HEK293T (cell line): ENCODE data around the gene ARHGAP42.
"Not testable (repeated sequence)": the region's sequence is repeated elsewhere in the genome, so short reads cannot be mapped to it uniquely, and the experiment has no call there.

Experiments used
- CTCF ChIA-PET: fragments of 350-600 bp; formaldehyde crosslinking; extraction: SDS; loops from one replicate; lab custom pipeline; 2021; ENCODE audit warnings: antibody characterized with exemption, inconsistent platforms; lab: Yijun Ruan, JAX
- POLR2A ChIA-PET: fragments of 350-600 bp; formaldehyde crosslinking; extraction: SDS; loops from one replicate; lab custom pipeline; 2020; ENCODE audit warnings: antibody characterized with exemption, inconsistent platforms; lab: Yijun Ruan, JAX
- DNase-seq: peaks from one replicate; pipeline ENCODE4 v3.0.0; 2012; ENCODE audit warnings: mixed read lengths; ENCODE audit errors: extremely low spot score
- ARNT ChIP-seq: fragments of 450-650 bp; IDR thresholded peaks from 2 replicates; pipeline ENCODE4 v1.6.1; 2017; ENCODE audit warnings: mild to moderate bottlenecking
- BHLHE40 ChIP-seq: fragments of 450-650 bp; IDR thresholded peaks from 2 replicates; pipeline ENCODE4 v1.6.1; 2016; ENCODE audit warnings: mild to moderate bottlenecking, moderate library complexity, borderline replicate concordance
- CTBP1 ChIP-seq: fragments of 450-650 bp; IDR thresholded peaks from 2 replicates; pipeline ENCODE4 v1.6.1; 2016; ENCODE audit warnings: borderline replicate concordance
- ELF4 ChIP-seq: fragments of 450-650 bp; IDR thresholded peaks from 2 replicates; pipeline ENCODE4 v1.6.1; 2017; ENCODE audit warnings: antibody characterized with exemption
- FOXA1 ChIP-seq: fragments of 450-650 bp; IDR thresholded peaks from 2 replicates; pipeline ENCODE4 v1.6.1; 2016; ENCODE audit warnings: mild to moderate bottlenecking
- FOXK2 ChIP-seq: fragments of 450-650 bp; IDR thresholded peaks from 2 replicates; pipeline ENCODE4 v1.6.1; 2016; ENCODE audit warnings: mild to moderate bottlenecking
- FOXM1 ChIP-seq: fragments of 450-650 bp; IDR thresholded peaks from 2 replicates; pipeline ENCODE4 v1.6.1; 2017; ENCODE audit warnings: mild to moderate bottlenecking, borderline replicate concordance
- HDGF ChIP-seq: fragments of 450-650 bp; IDR thresholded peaks from 2 replicates; pipeline ENCODE4 v1.6.1; 2017; ENCODE audit warnings: antibody characterized with exemption, borderline replicate concordance
- L3MBTL2 ChIP-seq: fragments of 450-650 bp; conservative IDR thresholded peaks from 2 replicates; pipeline ENCODE4 v1.6.1; 2016; ENCODE audit warnings: mild to moderate bottlenecking
- LEF1 ChIP-seq: fragments of 450-650 bp; IDR thresholded peaks from 2 replicates; pipeline ENCODE4 v1.6.1; 2017; ENCODE audit warnings: mild to moderate bottlenecking, borderline replicate concordance
- NFRKB ChIP-seq: fragments of 450-650 bp; IDR thresholded peaks from 2 replicates; pipeline ENCODE4 v1.6.1; 2016; ENCODE audit warnings: mild to moderate bottlenecking, moderate library complexity
- PKNOX1 ChIP-seq: fragments of 450-650 bp; IDR thresholded peaks from 2 replicates; pipeline ENCODE4 v1.6.1; 2016
- SP1 ChIP-seq: fragments of 450-650 bp; IDR thresholded peaks from 2 replicates; pipeline ENCODE4 v1.6.1; 2017
- SUZ12 ChIP-seq: fragments of 450-650 bp; IDR thresholded peaks from 2 replicates; pipeline ENCODE4 v1.6.1; 2016; ENCODE audit warnings: mild to moderate bottlenecking
- TARDBP ChIP-seq: fragments of 450-650 bp; IDR thresholded peaks from 2 replicates; pipeline ENCODE4 v1.6.1; 2016
- ZNF384 ChIP-seq: fragments of 450-650 bp; IDR thresholded peaks from 2 replicates; pipeline ENCODE4 v1.6.1; 2016

The ARHGAP42 gene

GRCh38 chr11:100640646-100641045 lies 46.4 kb upstream of the ARHGAP42 start:
- ChIA-PET POLR2A (no interaction called here), CTCF (no interaction called here)
- DNase-seq = no peak
- TF ChIP-seq PKNOX1 = no peak
- TF ChIP-seq TARDBP = no peak
- TF ChIP-seq FOXA1 = no peak
- no peak for TF ChIP-seq HDGF
- no peak for TF ChIP-seq L3MBTL2
- TF ChIP-seq SP1 = no peak
- no peak for TF ChIP-seq ZNF384
- no peak for TF ChIP-seq ELF4
- no peak for TF ChIP-seq FOXK2
- no peak for TF ChIP-seq BHLHE40
- TF ChIP-seq SUZ12 = no peak
- no peak for TF ChIP-seq LEF1

GRCh38 chr11:100641456-100641855 lies 45.6 kb upstream of the ARHGAP42 start:
- no peak for DNase-seq
- ChIA-PET CTCF (interaction anchor here (0.7 kb wide), 1 partner anchor 1503 kb away, joined by 3 read pairs; no protein-coding TSS in a partner anchor), POLR2A (no interaction called here)
- no peak for TF ChIP-seq NFRKB
- TF ChIP-seq PKNOX1 = no peak
- TF ChIP-seq CTBP1 = no peak
- TF ChIP-seq ZNF384 = no peak
- no peak for TF ChIP-seq FOXK2
- TF ChIP-seq SP1 = no peak
- TF ChIP-seq HDGF = no peak
- no peak for TF ChIP-seq ARNT
- no peak for TF ChIP-seq L3MBTL2

GRCh38 chr11:100646545-100646944 lies 40.5 kb upstream of the ARHGAP42 start:
- CTCF ChIA-PET = no interaction called here
- POLR2A ChIA-PET = no interaction called here

GRCh38 chr11:100647861-100648260 lies 39.2 kb upstream of the ARHGAP42 start:
- no peak for TF ChIP-seq SP1
- TF ChIP-seq BHLHE40 = no peak
- DNase-seq = no peak
- ChIA-PET POLR2A (no interaction called here), CTCF (no interaction called here)

More at GRCh38 chr11:100646545-100646944, 40.5 kb upstream of the ARHGAP42 start:
- no peak for DNase-seq
- no peak for TF ChIP-seq HDGF

GRCh38 chr11:100663583-100663982 lies 23.5 kb upstream of the ARHGAP42 start:
- CTCF ChIA-PET = no interaction called here

GRCh38 chr11:100663996-100664395 lies 23.1 kb upstream of the ARHGAP42 start:
- no peak for DNase-seq
- ChIA-PET CTCF (no interaction called here), POLR2A (no interaction called here)
- TF ChIP-seq PKNOX1 (no peak), ARNT (no peak), SUZ12 (no peak), CTBP1 (no peak), TARDBP (no peak), FOXA1 (no peak), LEF1 (no peak), FOXK2 (no peak), BHLHE40 (no peak), NFRKB (no peak), L3MBTL2 (no peak), ELF4 (no peak), FOXM1 (no peak), HDGF (no peak), ZNF384 (no peak), SP1 (no peak)

More at GRCh38 chr11:100663583-100663982, 23.5 kb upstream of the ARHGAP42 start:
- no peak for TF ChIP-seq SP1
- TF ChIP-seq FOXA1 = no peak
- no peak for TF ChIP-seq CTBP1
- TF ChIP-seq TARDBP = no peak
- TF ChIP-seq L3MBTL2 = no peak
- TF ChIP-seq SUZ12 = no peak
- no peak for DNase-seq
- POLR2A ChIA-PET = no interaction called here

GRCh38 chr11:100666816-100667215 lies 20.3 kb upstream of the ARHGAP42 start:
- POLR2A ChIA-PET, DNase-seq, CTCF ChIA-PET: not testable (repeated sequence)

- DNase-seq = no peak
- ChIA-PET CTCF (no interaction called here), POLR2A (no interaction called here)
- TF ChIP-seq FOXK2 = no peak
- no peak for TF ChIP-seq SUZ12
- no peak for TF ChIP-seq NFRKB
- no peak for TF ChIP-seq L3MBTL2
- no peak for TF ChIP-seq HDGF
- TF ChIP-seq LEF1 = no peak
- no peak for TF ChIP-seq ELF4
- no peak for TF ChIP-seq CTBP1
- no peak for TF ChIP-seq TARDBP
- TF ChIP-seq BHLHE40 = no peak
These were observed 19.6 kb upstream of the ARHGAP42 start for GRCh38 chr11:100667449-100667848.
